B cell (primary cell): ENCODE results near the gene SPATA32. TPM values are rescaled to one million over a fixed set of nuclear protein-coding genes. Genes with fewer than 3 reads are reported as not detected.

Source experiments
- polyA plus RNA-seq: library from polyadenylated mRNA; depleted of rRNA; stranded (reverse); fragments of >200 nt; gene quantifications from 2 replicates; pipeline ENCODE4 v1.2.3, GENCODE V29; 2012
- total RNA-seq, 2 donors: library from RNA; stranded (reverse); fragments of 120-200 nt in 1 of 2; gene quantifications; 1 replicate in 1 of 2; 2 replicates in 1 of 2; pipeline versions ENCODE4 v1.2.3 to v1.2.4, GENCODE V29; 2013 to 2022

The SPATA32 gene
- total and polyA plus RNA-seq, 2 donors (not counting 1 experiment from before 2014, with no cell fraction given): 0.12 to 0.52 TPM

Other genes with a start within 250 kb of the SPATA32 start
- 20.6 and 22.9 TPM in 2 replicates for gene DCAKD, start 210.5 kb downstream of the SPATA32 start, total RNA-seq
- 18.7 and 31.5 TPM in 2 replicates for gene DCAKD, start 210.5 kb downstream of the SPATA32 start, polyA plus RNA-seq
- 123 and 134 TPM in 2 replicates for gene NMT1, start 200.8 kb downstream of the SPATA32 start, total RNA-seq
- 28.6 and 30.1 TPM in 2 replicates for gene NMT1, start 200.8 kb downstream of the SPATA32 start, polyA plus RNA-seq
- 2.2 and 4.1 TPM in 2 replicates for gene PLCD3, start 129.6 kb downstream of the SPATA32 start, total RNA-seq
- 0.50 and 0.54 TPM in 2 replicates for gene PLCD3, start 129.6 kb downstream of the SPATA32 start, polyA plus RNA-seq
- gene ACBD4, start 126.4 kb downstream of the SPATA32 start, total RNA-seq: 39.4 and 43.6 TPM in 2 replicates
- gene ACBD4, start 126.4 kb downstream of the SPATA32 start, polyA plus RNA-seq: 30.4 and 36.8 TPM in 2 replicates
- gene HEXIM1, start 113.6 kb downstream of the SPATA32 start, total RNA-seq: 48.9 and 49.6 TPM in 2 replicates
- 20.6 and 23.7 TPM in 2 replicates for gene HEXIM1, start 113.6 kb downstream of the SPATA32 start, polyA plus RNA-seq
- 7.1 and 10.0 TPM in 2 replicates for gene HEXIM2, start 100.2 kb downstream of the SPATA32 start, total RNA-seq
- 3.7 and 4.7 TPM in 2 replicates for gene HEXIM2, start 100.2 kb downstream of the SPATA32 start, polyA plus RNA-seq
- 634 and 663 TPM in 2 replicates for gene FMNL1, start 40.2 kb downstream of the SPATA32 start, total RNA-seq
- 386 and 478 TPM in 2 replicates for gene FMNL1, start 40.2 kb downstream of the SPATA32 start, polyA plus RNA-seq
- 82.5 and 84.1 TPM in 2 replicates for gene MAP3K14, start 54.9 kb upstream of the SPATA32 start, total RNA-seq
- 58.6 and 66.1 TPM in 2 replicates for gene MAP3K14, start 54.9 kb upstream of the SPATA32 start, polyA plus RNA-seq
- gene ARHGAP27, start 170.8 kb upstream of the SPATA32 start, total RNA-seq: 159 and 162 TPM in 2 replicates
- 192 and 227 TPM in 2 replicates for gene ARHGAP27, start 170.8 kb upstream of the SPATA32 start, polyA plus RNA-seq
- gene PLEKHM1, start 228.6 kb upstream of the SPATA32 start, total RNA-seq: 73.9 and 90.3 TPM in 2 replicates
- gene PLEKHM1, start 228.6 kb upstream of the SPATA32 start, polyA plus RNA-seq: 26.2 and 26.7 TPM in 2 replicates